GM19455 (cell line): Measurements from ENCODE around the gene TTC17.
"Not testable (repeated sequence)": the region's sequence is repeated elsewhere in the genome, so short reads cannot be mapped to it uniquely, and the experiment has no call there.

Source experiments
- ATAC-seq: cut with Tn5 transposase; IDR thresholded peaks from one replicate; pipeline ENCODE4 v1.9.1; 2021; ENCODE audit not compliant: unreplicated experiment

Gene TTC17

DNA sequence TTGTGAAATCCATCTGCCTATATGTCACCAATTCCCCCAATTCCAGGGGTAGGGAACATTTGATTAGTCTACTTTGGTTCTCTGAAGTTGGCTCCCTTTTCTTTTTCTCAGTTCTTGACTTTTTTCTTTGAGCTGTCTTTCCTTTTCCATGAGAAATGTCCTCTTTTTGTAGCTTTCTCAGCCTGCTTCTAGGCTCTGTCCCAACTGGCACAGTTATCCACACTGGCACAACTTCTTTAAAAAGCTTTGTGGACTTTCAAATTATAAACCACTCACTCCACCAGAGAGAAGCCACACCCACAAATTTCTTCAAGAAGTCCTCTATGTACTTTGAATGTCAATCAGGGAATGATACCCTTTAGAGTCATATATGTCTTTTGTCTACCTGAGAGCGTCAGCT, 100.5 kb downstream of the TTC17 start:
- no peak for ATAC-seq

DNA sequence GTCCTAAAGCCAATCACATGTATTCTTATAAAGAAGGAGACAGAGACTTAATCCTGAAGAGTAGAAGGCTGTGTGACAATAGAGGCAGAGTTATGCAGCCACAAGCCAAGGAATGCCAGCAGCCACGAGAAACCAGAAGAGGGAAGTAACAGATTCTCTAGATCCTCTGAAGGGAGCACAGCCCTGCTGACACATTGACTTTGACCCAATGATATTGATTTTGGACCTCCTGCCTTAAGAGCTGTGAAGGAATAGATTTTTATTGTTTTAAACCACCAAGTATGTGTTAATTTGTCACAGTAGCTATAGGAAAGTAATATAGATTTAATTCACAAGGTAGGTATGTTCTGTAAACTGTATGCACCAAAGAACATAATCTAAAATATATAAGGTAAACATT, 103.6 kb downstream of the TTC17 start:
- ATAC-seq: no peak

GRCh38 chr11:43467958-43468357, 109.2 kb downstream of the TTC17 start:
- no peak for ATAC-seq

DNA sequence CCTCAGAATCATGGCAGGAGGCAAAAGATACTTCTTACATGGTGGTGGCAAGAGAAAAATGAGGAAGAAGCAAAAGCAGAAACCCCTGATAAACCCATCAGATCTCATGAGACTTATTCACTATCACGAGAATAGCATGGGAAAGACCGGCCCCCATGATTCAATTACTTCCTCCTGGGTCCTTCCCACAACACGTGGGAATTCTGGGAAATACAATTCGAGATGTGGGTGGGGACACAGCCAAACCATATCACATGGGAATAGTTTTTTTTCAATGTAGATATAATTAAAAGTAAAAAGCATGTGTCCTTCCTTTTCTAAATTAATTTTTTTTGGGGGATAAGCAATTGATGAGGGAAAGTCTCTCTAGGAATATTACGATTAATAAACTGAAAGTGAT, 118.8 kb downstream of the TTC17 start:
- ATAC-seq: not testable (repeated sequence)

DNA sequence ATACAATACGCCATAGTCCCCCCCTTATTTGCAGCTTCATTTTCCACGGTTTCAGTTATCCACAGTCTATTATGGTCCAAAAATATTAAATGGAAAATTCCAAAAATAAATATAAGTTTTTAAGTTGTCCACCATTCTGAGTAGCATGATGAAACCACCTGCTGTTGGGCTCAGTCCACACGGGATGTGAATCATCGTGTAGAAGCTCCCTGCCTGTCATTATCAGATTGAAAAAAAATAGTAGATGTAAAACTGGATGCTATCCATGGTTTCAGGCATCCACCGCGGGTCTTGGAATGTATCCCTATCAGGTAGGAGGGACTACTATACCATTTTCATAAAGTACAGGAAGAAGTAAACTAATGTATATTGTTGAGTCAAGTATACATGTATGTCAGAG, 127.4 kb downstream of the TTC17 start:
- ATAC-seq: no peak

DNA sequence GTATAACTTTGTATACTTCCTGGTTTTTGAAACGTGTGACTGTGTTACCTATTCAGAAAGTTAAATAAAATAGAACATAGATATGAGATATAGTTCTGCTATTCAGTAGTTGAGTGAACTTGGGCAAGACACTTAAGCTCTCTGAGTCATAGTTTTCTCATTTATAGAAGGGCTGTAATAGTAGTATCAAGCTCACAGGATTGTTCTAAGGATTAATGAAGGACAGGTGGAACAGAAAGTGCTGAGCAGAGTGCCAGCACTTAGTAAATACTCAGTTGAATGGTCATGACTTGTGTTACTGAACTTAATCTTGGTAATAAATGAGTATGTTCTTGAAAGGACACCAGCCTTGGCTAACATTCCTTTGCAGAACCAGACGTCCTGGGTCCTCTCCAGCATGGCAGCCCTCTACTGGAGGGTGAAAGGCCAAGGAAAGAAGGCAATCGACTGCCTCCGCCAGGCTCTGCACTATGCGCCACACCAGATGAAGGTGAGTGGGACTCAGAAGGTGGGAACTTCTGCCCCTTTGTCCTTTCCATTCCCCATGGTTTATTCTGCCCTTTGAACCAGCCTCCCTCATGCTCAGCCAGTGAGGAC, 131.2 kb downstream of the TTC17 start:
- no peak for ATAC-seq

DNA sequence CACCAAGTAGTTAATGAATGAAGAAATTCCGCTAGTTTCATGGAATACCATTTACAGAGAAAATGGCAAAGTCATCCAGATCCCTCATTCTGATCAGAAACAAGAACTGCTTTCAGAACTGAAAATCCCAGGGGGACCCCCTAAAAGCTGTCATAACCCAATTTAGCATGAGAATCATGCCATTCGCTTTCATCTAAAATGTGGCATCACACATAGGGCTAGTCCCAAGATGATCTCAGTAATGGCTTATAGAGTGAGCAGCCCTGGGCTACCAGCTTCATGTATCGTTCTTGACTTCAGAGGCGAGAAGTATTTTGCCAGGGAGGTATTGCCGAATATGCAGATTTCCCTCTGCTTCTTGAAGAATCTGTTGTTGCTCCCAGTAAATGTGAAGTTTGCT, 134.0 kb downstream of the TTC17 start:
- ATAC-seq: no peak

GRCh38 chr11:43493431-43493830, 134.7 kb downstream of the TTC17 start:
- ATAC-seq: no peak

GRCh38 chr11:43497144-43497543, 138.4 kb downstream of the TTC17 start:
- no peak for ATAC-seq

GRCh38 chr11:43498561-43498960, 139.8 kb downstream of the TTC17 start:
- ATAC-seq: no peak

DNA sequence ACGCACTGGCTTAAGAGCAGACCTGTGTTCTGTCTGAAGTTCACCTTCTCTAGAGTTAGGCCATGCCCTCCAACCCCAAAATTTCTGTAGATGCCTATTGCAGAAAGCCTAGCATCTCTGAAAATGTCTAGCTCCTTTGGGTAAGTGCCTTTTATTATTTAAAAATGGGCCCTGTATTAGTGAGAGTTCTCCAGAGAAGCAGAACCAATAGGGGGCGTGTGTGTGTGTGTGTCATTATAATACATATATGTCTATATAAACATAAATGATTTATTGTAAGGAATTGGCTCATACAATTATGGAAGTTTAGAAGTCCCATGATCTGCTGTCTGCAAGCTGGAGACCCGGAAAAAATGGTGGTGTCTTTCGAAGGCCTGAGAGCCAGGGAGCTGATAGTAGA, 144.7 kb downstream of the TTC17 start:
- no peak for ATAC-seq

DNA sequence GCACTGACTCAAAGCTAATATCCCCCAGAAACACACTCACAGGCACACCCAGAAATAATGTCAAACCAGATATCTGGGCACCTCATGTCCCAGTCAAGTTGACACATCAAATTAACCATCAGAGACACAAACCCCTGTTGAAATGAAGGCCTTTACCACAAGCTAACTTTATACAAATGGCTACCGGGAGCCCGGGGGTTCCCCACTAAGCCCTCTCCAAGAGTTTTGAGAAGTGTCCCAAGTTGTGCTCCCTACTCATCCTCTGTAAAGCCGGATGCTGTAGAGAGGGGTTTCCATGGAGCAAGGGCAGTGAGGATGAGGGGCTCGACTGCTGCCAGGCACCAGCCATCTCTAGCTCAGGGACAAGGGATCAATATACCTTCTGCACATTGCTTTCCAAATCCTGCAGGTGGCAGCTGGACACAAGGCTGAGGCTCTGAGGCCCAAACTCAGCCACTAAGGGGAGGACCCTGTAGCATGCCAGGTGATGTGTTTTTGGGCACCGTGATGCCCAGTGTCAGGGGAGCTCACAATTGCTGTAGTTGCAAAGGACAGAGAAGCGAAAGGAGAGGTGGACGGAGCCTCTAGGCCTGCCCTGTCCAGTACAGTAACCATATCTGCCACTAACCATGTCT, 145.7 kb downstream of the TTC17 start:
- ATAC-seq: no peak

- ATAC-seq: no peak
Observed at GRCh38 chr11:43505171-43505570, 146.5 kb downstream of the TTC17 start.

DNA sequence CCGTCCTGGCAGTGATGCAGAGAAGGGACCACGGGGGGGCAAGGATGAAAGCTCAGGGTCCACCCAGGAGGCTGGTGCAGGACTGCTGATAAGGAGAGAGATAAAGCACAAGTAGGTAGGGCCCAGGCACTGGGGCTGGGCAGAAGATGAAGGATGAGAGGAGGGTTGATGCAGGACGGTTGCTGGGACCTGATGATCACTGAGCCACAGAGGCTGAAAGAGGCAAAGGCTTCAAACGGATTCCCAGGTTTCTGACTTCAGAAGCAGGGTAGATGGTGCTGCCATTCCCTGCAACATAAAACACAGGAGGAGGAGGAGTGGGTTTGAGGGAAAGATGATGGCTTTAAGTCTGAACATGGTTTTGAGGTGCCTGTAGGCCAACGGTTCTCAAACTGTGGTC, 148.5 kb downstream of the TTC17 start:
- no peak for ATAC-seq

DNA sequence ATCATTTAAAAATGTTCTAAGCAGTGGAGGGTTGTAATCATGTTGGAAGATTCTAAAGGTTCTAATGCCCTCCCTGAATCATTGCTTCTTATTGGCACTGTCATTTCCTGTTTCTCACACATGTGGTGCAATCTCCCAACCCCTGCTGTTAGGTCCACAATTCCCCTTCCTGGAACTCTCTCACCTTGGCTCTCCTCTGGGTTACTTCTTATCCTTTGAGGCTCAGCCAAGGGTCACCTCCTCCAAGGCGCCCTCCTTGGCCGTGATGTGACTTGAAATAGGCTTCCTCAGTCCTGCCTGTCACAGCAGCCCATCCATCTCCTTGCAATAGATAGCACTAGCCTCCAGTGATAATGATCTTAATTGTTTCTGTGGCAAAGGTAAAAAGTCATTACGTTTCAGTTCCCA, 149.8 kb downstream of the TTC17 start:
- no peak for ATAC-seq

DNA sequence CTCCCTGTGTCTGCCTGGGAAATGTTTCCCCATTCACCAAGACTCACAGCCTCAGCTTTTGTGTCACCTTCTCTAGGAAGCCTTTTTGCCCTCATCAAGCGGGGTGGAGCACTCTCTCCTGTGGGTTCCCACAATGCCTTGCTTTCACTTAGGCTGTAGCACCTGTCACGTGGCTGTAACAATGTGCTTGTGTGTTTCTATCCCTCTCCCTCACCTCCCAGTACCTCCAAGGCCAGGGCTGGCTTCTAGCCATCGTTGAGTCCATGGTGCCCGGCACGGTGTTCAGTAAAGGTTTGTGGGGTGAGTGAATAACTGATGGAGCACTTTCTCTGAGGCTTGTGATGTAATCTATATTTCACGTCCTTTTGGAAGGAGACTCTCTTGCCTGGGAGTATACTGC, 153.2 kb downstream of the TTC17 start:
- no peak for ATAC-seq

- ATAC-seq: no peak
Observed at GRCh38 chr11:43515090-43515489, 156.4 kb downstream of the TTC17 start.

- no peak for ATAC-seq
Observed at GRCh38 chr11:43516316-43516850, 157.7 kb downstream of the TTC17 start.

DNA sequence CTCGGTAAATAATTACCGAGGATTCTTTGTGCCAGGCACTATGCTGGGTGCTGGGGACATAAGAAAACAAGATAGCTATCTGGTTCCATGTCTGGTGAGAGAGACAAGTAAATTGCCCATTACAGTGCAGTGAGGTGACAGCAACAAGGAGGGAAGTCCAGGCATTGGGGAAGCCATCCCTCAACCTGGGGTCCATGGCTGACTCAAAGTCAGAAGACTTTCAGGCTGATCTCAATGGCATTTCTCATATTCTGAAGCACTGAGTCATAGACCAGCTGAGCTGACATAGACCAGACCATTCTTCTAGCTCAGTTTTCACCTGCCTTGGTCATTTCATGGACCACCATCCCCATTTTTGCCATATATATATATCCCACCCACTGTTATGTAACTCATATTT, 158.8 kb downstream of the TTC17 start:
- ATAC-seq: no peak

DNA sequence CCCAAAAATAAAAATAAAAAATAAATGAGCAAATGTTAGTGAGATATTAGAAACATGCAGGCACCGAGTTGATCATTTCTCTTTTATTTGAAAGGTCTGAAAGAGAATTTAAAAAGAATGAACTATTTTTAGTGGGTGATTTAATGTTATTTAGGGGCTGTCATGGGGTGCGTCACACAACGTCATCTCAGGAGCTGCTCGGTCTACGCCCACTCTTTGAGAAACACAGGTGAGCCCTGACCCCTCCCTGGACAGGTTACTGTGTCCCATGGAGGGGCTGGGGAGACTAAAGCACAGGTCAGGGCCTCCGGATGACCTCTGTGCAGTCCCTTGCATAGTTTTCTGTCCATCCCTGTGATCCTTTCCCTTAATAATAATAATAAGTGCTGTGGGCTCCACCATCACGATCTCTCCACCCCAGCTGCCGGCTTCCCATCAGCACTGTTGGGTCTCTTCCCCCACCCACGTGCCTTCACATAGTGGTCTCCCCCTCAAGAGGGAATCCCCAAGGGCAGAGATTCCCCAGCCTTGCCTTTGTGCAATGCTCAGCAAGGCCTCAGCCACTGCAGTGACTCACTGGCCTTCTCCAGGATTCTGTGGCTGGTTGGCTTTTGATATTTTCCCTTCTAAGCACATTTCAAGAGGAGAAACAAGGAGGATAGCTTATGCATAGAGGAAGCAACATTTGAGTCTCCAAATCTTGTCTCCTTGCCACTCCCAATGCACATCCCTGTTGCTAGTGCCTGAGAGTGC, 159.9 kb downstream of the TTC17 start:
- ATAC-seq: no peak

DNA sequence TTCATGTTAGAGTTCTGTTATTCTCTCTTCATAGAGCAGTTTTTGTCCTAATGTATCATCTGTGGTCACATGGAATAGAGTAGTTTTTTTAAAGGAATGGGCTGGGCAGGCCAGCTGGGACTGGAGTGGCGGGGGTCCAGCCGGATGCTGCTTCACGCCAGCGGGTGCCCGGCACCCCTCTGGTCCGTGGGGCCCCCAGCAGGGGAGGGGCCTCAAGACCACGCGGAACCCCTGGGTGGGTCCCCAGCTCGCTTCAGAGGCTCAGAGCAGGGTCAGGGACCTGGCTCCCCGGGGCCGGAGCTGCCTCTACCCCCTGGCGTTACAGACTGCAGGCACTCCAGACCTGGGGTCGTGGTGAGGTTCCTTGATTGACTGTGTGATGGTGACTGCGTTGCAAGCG, 162.8 kb downstream of the TTC17 start:
- ATAC-seq: no peak

GRCh38 chr11:43523632-43524031, 164.9 kb downstream of the TTC17 start:
- ATAC-seq: no peak
